Omental fat pad (tissue), 4 donors: Measurements from ENCODE around the gene CCDC3. TPM values are rescaled to one million over a fixed set of nuclear protein-coding genes. Genes with fewer than 3 reads are reported as not detected.

Experiments
- ATAC-seq: fragments of 150-250 bp; one replicate; pipeline ENCODE4 v1.9.1; 2016; ENCODE audit warnings: mild to moderate bottlenecking, moderate library complexity; ENCODE audit not compliant: low FRiP score
- DNase-seq: peaks from one replicate; pipeline ENCODE4 v3.0.0-alpha.2; 2019; ENCODE audit warnings: low spot score
- CTCF ChIP-seq, 3 donors: fragments of 450-650 bp; IDR thresholded peaks; one replicate each; pipeline ENCODE4 v1.5.1; 2016 to 2017; ENCODE audit warnings: antibody characterized with exemption in 3 of 3, mild to moderate bottlenecking in 3 of 3, moderate library complexity in 2 of 3
- total RNA-seq, 4 donors: library from RNA; depleted of rRNA; stranded (reverse); fragments of >200 nt; gene quantifications; one replicate each; pipeline ENCODE4 v1.1.0, GENCODE V29; 2016

Gene CCDC3
- total RNA-seq, 4 donors from 2014 or later = 23.5 to 77.8 (median 39.1) TPM

- DNase-seq (no peak), ATAC-seq (no peak)
- no peak for TF ChIP-seq CTCF (IDR thresholded peaks at IDR 0.05)
These were observed 42.9 kb downstream of the CCDC3 start for GRCh38 chr10:12958546-12959110.

GRCh38 chr10:12957081-12957480 is 44.4 kb downstream of the CCDC3 start:
- DNase-seq (no peak), ATAC-seq (no peak)
- no peak for TF ChIP-seq CTCF (IDR thresholded peaks at IDR 0.05)

- TF ChIP-seq CTCF (IDR thresholded peaks at IDR 0.05) = no peak
- no peak for DNase-seq
- ATAC-seq = no peak
These were observed 46.6 kb downstream of the CCDC3 start for GRCh38 chr10:12954866-12955265.

GRCh38 chr10:12950583-12951128 is 50.9 kb downstream of the CCDC3 start:
- TF ChIP-seq CTCF (IDR thresholded peaks at IDR 0.05) = no peak
- ATAC-seq (no peak), DNase-seq (no peak)

GRCh38 chr10:12949248-12949647 is 52.3 kb downstream of the CCDC3 start:
- no peak for TF ChIP-seq CTCF (IDR thresholded peaks at IDR 0.05)
- ATAC-seq (no peak), DNase-seq (no peak)

GRCh38 chr10:12947741-12948140 is 53.8 kb downstream of the CCDC3 start:
- no peak for TF ChIP-seq CTCF (IDR thresholded peaks at IDR 0.05)
- ATAC-seq (no peak), DNase-seq (no peak)

- TF ChIP-seq CTCF (IDR thresholded peaks at IDR 0.05) = no peak
- DNase-seq (no peak), ATAC-seq (no peak)
These were observed 55.1 kb downstream of the CCDC3 start for GRCh38 chr10:12946372-12946771.
